CD14-positive monocyte (primary cell): Measurements from ENCODE around the gene NFIC. TPM values are rescaled to one million over a fixed set of nuclear protein-coding genes. Genes with fewer than 3 reads are reported as not detected.

Experiments used
- DNase-seq, 3 donors: peaks; one replicate each; pipeline ENCODE4 v3.0.0-alpha.2; 2011 to 2022
- H2AFZ ChIP-seq: 2 replicates; pipeline ENCODE4 v1.6.0; 2012; ENCODE audit warnings: mild to moderate bottlenecking, low read depth, low read length, inconsistent platforms; ENCODE audit not compliant: insufficient read depth, poor library complexity, severe bottlenecking
- H3K27ac ChIP-seq, 2 donors: 1 replicate in 1 of 2; 2 replicates in 1 of 2; pipeline ENCODE4 v1.5.1; 2012 to 2013; ENCODE audit warnings: low read length in 2 of 2, control low read depth in 1 of 2, inconsistent platforms in 1 of 2, low read depth in 1 of 2, mild to moderate bottlenecking in 1 of 2
- H3K27me3 ChIP-seq, 2 donors: one replicate each; pipeline versions ENCODE4 v1.6.0 to v1.6.1; 2011 to 2013; ENCODE audit warnings: low read length in 2 of 2; ENCODE audit not compliant: control insufficient read depth in 2 of 2, insufficient read depth in 2 of 2
- H3K36me3 ChIP-seq, 2 donors: replicated peaks in 1 of 2; 1 replicate in 1 of 2; 2 replicates in 1 of 2; pipeline versions ENCODE4 v1.5.1 to v1.6.1; 2012 to 2013; ENCODE audit warnings: low read length in 2 of 2, control low read depth in 1 of 2, inconsistent platforms in 1 of 2, mild to moderate bottlenecking in 1 of 2; ENCODE audit not compliant: insufficient read depth in 2 of 2, control insufficient read depth in 1 of 2
- H3K4me1 ChIP-seq, 2 donors: 1 replicate in 1 of 2; 2 replicates in 1 of 2; pipeline versions ENCODE4 v1.5.1 to v1.6.1; 2012 to 2013; ENCODE audit warnings: low read length in 2 of 2, control low read depth in 1 of 2, inconsistent platforms in 1 of 2, mild to moderate bottlenecking in 1 of 2, moderate library complexity in 1 of 2; ENCODE audit not compliant: insufficient read depth in 2 of 2, control insufficient read depth in 1 of 2
- H3K4me2 ChIP-seq: replicated peaks from 2 replicates; pipeline ENCODE3; 2012; ENCODE audit warnings: low read length, moderate library complexity, mild to moderate bottlenecking; ENCODE audit not compliant: poor library complexity, severe bottlenecking; ENCODE audit errors: extremely low read depth
- H3K4me3 ChIP-seq, 3 experiments: fragments of 200-600 bp in 1 of 3; sonication (generic) in 1 of 3; replicated peaks in 1 of 3; 1 replicate in 2 of 3; 2 replicates in 1 of 3; pipeline ENCODE4 v1.5.1; 2011 to 2013; ENCODE audit warnings: low read length in 3 of 3, mild to moderate bottlenecking in 3 of 3, control low read depth in 2 of 3, low read depth in 2 of 3, inconsistent platforms in 1 of 3, moderate library complexity in 1 of 3
- H3K79me2 ChIP-seq: 2 replicates; pipeline ENCODE4 v1.6.0; 2012; ENCODE audit warnings: mild to moderate bottlenecking, control low read depth, inconsistent platforms, low read length, moderate library complexity; ENCODE audit not compliant: insufficient read depth
- H3K9ac ChIP-seq: 2 replicates; pipeline ENCODE4 v1.6.0; 2017; ENCODE audit warnings: low read length, mild to moderate bottlenecking; ENCODE audit not compliant: insufficient read depth, poor library complexity, severe bottlenecking
- H3K9me3 ChIP-seq, 2 donors: replicated peaks in 1 of 2; 1 replicate in 1 of 2; 2 replicates in 1 of 2; pipeline versions ENCODE4 v1.5.1 to v1.6.1; 2012 to 2013; ENCODE audit warnings: low read length in 2 of 2, control low read depth in 1 of 2; ENCODE audit not compliant: control insufficient read depth in 1 of 2, insufficient read depth in 1 of 2
- H4K20me1 ChIP-seq: 2 replicates; pipeline ENCODE4 v1.6.0; 2012; ENCODE audit warnings: mild to moderate bottlenecking, low read length, control low read depth, moderate library complexity; ENCODE audit not compliant: insufficient read depth
- H3K27ac Mint-ChIP-seq, 7 donors: one replicate each; pipeline ENCODE4 v1.8.0; 2020; ENCODE audit warnings: mild to moderate bottlenecking in 7 of 7, mixed read lengths in 7 of 7, moderate library complexity in 6 of 7, inconsistent platforms in 2 of 7
- H3K27me3 Mint-ChIP-seq, 3 donors: one replicate each; pipeline ENCODE4 v1.8.0; 2021 to 2022; ENCODE audit warnings: low read depth in 3 of 3, mild to moderate bottlenecking in 3 of 3, mixed read lengths in 3 of 3, moderate library complexity in 3 of 3, inconsistent platforms in 1 of 3
- H3K36me3 Mint-ChIP-seq, 2 donors: one replicate each; pipeline ENCODE4 v1.8.0; 2020; ENCODE audit warnings: mixed read lengths in 2 of 2, inconsistent platforms in 1 of 2, mild to moderate bottlenecking in 1 of 2
- H3K4me1 Mint-ChIP-seq: one replicate; pipeline ENCODE4 v1.8.0; 2020; ENCODE audit warnings: mild to moderate bottlenecking, mixed read lengths
- H3K4me3 Mint-ChIP-seq, 2 donors: one replicate each; pipeline ENCODE4 v1.8.0; 2020; ENCODE audit warnings: mild to moderate bottlenecking in 2 of 2, mixed read lengths in 2 of 2, moderate library complexity in 1 of 2
- H3K9me3 Mint-ChIP-seq, 7 donors: one replicate each; pipeline ENCODE4 v1.8.0; 2020 to 2022; ENCODE audit warnings: mixed read lengths in 7 of 7, mild to moderate bottlenecking in 6 of 7, moderate library complexity in 6 of 7, inconsistent platforms in 2 of 7
- whole genome bisulfite sequencing: methylation state at CpG from one replicate; pipeline ENCODE4 v1.1.5; 2013; ENCODE audit warnings: missing lambda C conversion rate; ENCODE audit not compliant: insufficient coverage; 5-methylcytosine and 5-hydroxymethylcytosine counted together
- intact Hi-C, 2 donors: fragments of 100-400 bp; cut with micrococcal nuclease; formaldehyde crosslinking; loops; one replicate each; pipeline versions ENCODE4 v1.15.0 to v1.15.1; 2023
- polyA plus RNA-seq, 3 donors: library from polyadenylated mRNA; depleted of rRNA in 1 of 3; unstranded in 2 of 3; stranded (reverse) in 1 of 3; fragments of 300-500 nt in 2 of 3; fragments of >200 nt in 1 of 3; fragmentation: Illumina TruSeq in 2 of 3; gene quantifications; 1 replicate in 2 of 3; 2 replicates in 1 of 3; pipeline ENCODE4 v1.2.3, GENCODE V29; 2012 to 2021
- TF ChIP-seq, protein P1 (sequence below): fragments of 200-600 bp; IDR thresholded peaks from one replicate; pipeline ENCODE4 v1.8.0; 2022; ENCODE audit warnings: antibody characterized with exemption, mild to moderate bottlenecking

Gene NFIC
- polyA plus RNA-seq, 3 donors = 7.0 to 13.8 (median 11.5) TPM

DNA sequence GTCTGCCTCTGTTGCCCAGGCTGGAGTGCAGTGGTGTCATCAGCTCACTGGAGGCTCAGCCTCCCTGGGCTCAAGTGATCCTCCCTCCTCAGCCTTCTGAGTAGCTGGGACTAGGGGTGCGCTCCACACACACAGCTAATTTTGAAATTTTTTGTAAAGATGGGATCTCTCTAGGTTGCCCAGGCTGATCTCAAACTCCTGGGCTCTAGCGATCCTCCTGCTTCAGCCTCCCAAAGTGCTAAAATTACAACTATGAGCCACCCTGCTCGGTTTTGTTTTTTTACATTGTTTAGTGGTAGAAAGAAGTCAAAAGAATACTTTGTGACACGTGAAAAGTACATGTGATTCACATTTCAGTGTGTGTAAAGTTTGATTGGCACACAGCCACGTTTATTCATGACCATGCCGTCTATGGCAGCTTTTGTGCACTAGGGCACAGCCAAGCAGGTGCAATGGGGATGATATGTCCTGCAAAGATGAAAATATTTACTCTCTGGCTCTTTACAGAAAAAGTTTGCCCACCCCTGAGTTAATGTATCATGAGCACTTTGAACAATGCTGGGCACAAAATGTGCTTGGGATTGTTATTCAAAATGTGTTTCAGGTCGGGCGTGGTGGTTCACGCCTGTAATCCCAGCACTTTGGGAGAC, 16.2 kb upstream of the NFIC start:
- no peak overlapping the region for H3K4me3 ChIP-seq
- peaks cover 0 to 4% of the 10 kb centered on the region in 2 donors for H3K9me3 ChIP-seq
- TF ChIP-seq, protein P1, sequence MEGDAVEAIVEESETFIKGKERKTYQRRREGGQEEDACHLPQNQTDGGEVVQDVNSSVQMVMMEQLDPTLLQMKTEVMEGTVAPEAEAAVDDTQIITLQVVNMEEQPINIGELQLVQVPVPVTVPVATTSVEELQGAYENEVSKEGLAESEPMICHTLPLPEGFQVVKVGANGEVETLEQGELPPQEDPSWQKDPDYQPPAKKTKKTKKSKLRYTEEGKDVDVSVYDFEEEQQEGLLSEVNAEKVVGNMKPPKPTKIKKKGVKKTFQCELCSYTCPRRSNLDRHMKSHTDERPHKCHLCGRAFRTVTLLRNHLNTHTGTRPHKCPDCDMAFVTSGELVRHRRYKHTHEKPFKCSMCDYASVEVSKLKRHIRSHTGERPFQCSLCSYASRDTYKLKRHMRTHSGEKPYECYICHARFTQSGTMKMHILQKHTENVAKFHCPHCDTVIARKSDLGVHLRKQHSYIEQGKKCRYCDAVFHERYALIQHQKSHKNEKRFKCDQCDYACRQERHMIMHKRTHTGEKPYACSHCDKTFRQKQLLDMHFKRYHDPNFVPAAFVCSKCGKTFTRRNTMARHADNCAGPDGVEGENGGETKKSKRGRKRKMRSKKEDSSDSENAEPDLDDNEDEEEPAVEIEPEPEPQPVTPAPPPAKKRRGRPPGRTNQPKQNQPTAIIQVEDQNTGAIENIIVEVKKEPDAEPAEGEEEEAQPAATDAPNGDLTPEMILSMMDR = no peak
- no peaks in the 10 kb centered on the region for H4K20me1 ChIP-seq
- H3K36me3 ChIP-seq = no peaks in the 10 kb centered on the region
- H3K79me2 ChIP-seq = no peaks in the 10 kb centered on the region
- no peaks in the 10 kb centered on the region for H3K4me1 ChIP-seq
- Mint-ChIP-seq H3K27me3 (peaks cover 4 to 10% (median 6%) of the 10 kb centered on the region in 3 donors), H3K4me1 (no peaks in the 10 kb centered on the region), H3K27ac (no peak overlapping the region), H3K36me3 (no peaks in the 10 kb centered on the region), H3K4me3 (no peak overlapping the region), H3K9me3 (peaks cover 0 to 5% (median 0%) of the 10 kb centered on the region in 7 donors)
- no peaks in the 10 kb centered on the region for H3K27me3 ChIP-seq
- WGBS = 84% methylated on average over 3 of the region's 9 CpGs
- no peak for DNase-seq
- H3K27ac ChIP-seq = no peak overlapping the region
- no peak overlapping the region for H2AFZ ChIP-seq
- H3K4me2 ChIP-seq = no peak overlapping the region
- intact Hi-C loops = no loop called here
- no peak overlapping the region for H3K9ac ChIP-seq

DNA sequence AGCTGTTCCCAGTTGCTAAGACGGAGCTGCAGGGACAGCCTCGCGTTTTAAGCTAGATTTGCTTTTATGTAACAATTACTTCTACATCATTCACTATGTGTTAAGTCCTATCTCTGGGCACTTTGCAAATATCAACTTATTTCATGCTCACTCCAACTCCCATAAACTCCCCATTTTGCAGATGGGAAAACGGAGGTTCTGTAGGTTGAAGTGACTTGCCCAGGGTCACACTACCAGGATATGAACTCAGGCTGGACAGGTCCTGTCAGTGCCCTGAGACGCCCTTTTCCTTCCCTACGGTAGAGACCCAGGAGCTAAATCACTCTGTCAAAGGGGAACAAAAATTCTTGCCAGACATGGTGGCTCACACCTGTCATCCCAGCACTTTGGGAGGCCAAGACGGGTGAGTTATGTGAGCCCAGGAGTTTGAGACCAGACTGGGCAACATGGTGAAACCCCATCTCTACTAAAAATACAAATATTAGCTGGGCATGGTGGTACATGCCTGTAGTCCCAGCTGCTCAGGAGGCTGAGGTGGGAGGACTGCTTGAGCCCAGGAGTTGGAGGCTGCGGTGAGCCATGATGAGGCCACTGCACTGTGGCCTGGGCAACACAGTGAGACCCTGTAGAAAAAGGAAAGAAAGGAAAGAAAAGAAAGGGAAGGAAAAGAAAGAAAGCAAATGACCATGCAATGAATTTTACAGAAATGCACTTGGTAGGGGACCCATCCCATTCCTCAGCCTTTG, 14.5 kb upstream of the NFIC start:
- Histone ChIP-seq H3K4me1 (no peaks in the 10 kb centered on the region), H3K4me3 (no peak overlapping the region), H3K27ac (no peak overlapping the region), H3K9me3 (peaks cover 0 to 4% of the 10 kb centered on the region in 2 donors), H2AFZ (no peak overlapping the region), H3K9ac (no peak overlapping the region), H3K79me2 (no peaks in the 10 kb centered on the region), H3K4me2 (no peak overlapping the region), H3K27me3 (no peaks in the 10 kb centered on the region), H4K20me1 (no peaks in the 10 kb centered on the region), H3K36me3 (no peaks in the 10 kb centered on the region)
- no peak for DNase-seq
- peaks cover 0 to 5% (median 0%) of the 10 kb centered on the region in 7 donors for H3K9me3 Mint-ChIP-seq
- H3K4me1 Mint-ChIP-seq = no peaks in the 10 kb centered on the region
- no peak overlapping the region for H3K27ac Mint-ChIP-seq
- 94% methylated on average over 6 of the region's 8 CpGs for WGBS
- intact Hi-C loops = no loop called here
- H3K36me3 Mint-ChIP-seq = no peaks in the 10 kb centered on the region
- no peak overlapping the region for H3K4me3 Mint-ChIP-seq
- TF ChIP-seq, protein P1 = no peak
- H3K27me3 Mint-ChIP-seq = peaks cover 2 to 11% (median 5%) of the 10 kb centered on the region in 3 donors
